ENCODE results near the gene CACNA1G.

Gene CACNA1G

GRCh38 chr17:50618941-50619340, 58.4 kb downstream of the CACNA1G start:
- in situ Hi-C loops (cut with MboI; ENCODE audit: low sequenced_read_pairs, unreplicated experiment): loop anchor here (10.0 kb wide), 1 partner anchor 64 kb away; no protein-coding TSS in a partner anchor
- no peak for DNase-seq (ENCODE audit: low spot score)
- no peak for TF ChIP-seq CTCF (IDR thresholded peaks at IDR 0.05; ENCODE audit: borderline replicate concordance, control extremely low read depth, extremely low read depth, insufficient read depth, missing control alignments)

GRCh38 chr17:50619489-50619888, 59.0 kb downstream of the CACNA1G start:
- TF ChIP-seq CTCF (IDR thresholded peaks at IDR 0.05; ENCODE audit: borderline replicate concordance, control extremely low read depth, extremely low read depth, insufficient read depth, missing control alignments): no peak
- DNase-seq (ENCODE audit: low spot score): no peak
- in situ Hi-C loops (cut with MboI; ENCODE audit: low sequenced_read_pairs, unreplicated experiment): loop anchor here (10.0 kb wide), 1 partner anchor 65 kb away; no protein-coding TSS in a partner anchor

- in situ Hi-C loops (cut with MboI; ENCODE audit: low sequenced_read_pairs, unreplicated experiment): no loop called here
- DNase-seq (ENCODE audit: low spot score): no peak
- TF ChIP-seq CTCF (IDR thresholded peaks at IDR 0.05; ENCODE audit: borderline replicate concordance, control extremely low read depth, extremely low read depth, insufficient read depth, missing control alignments): no peak
Observed at GRCh38 chr17:50620237-50620636, 59.7 kb downstream of the CACNA1G start.

- DNase-seq (ENCODE audit: low spot score): no peak
- no peak for TF ChIP-seq CTCF (IDR thresholded peaks at IDR 0.05; ENCODE audit: borderline replicate concordance, control extremely low read depth, extremely low read depth, insufficient read depth, missing control alignments)
- in situ Hi-C loops (cut with MboI; ENCODE audit: low sequenced_read_pairs, unreplicated experiment): no loop called here
Observed at GRCh38 chr17:50620858-50621257, 60.3 kb downstream of the CACNA1G start.

GRCh38 chr17:50621574-50622031, 61.1 kb downstream of the CACNA1G start:
- no peak for TF ChIP-seq CTCF (IDR thresholded peaks at IDR 0.05; ENCODE audit: borderline replicate concordance, control extremely low read depth, extremely low read depth, insufficient read depth, missing control alignments)
- in situ Hi-C loops (cut with MboI; ENCODE audit: low sequenced_read_pairs, unreplicated experiment): no loop called here
- no peak for DNase-seq (ENCODE audit: low spot score)

GRCh38 chr17:50624321-50624934, 63.9 kb downstream of the CACNA1G start:
- in situ Hi-C loops (cut with MboI; ENCODE audit: low sequenced_read_pairs, unreplicated experiment): no loop called here
- DNase-seq (ENCODE audit: low spot score): no peak
- TF ChIP-seq CTCF (IDR thresholded peaks at IDR 0.05; ENCODE audit: borderline replicate concordance, control extremely low read depth, extremely low read depth, insufficient read depth, missing control alignments): no peak
